Fibroblast of skin of right biceps (primary cell): ENCODE measurements around the gene ATXN7L2.

Experiments
- DNase-seq: peaks from one replicate; pipeline ENCODE4 v3.0.0-alpha.2; 2013

ATXN7L2 gene

GRCh38 chr1:109499081-109499480 lies 15.4 kb downstream of the ATXN7L2 start:
- no peak for DNase-seq

- DNase-seq: peak; percentile 53
Observed at GRCh38 chr1:109499661-109500536, 16.2 kb downstream of the ATXN7L2 start.

GRCh38 chr1:109500941-109501381 lies 17.3 kb downstream of the ATXN7L2 start:
- peak; percentile 75 for DNase-seq

GRCh38 chr1:109501644-109502363 lies 18.1 kb downstream of the ATXN7L2 start:
- no peak for DNase-seq

- DNase-seq: no peak
Observed at GRCh38 chr1:109502364-109502851, 18.7 kb downstream of the ATXN7L2 start.

- no peak for DNase-seq
Observed at GRCh38 chr1:109503935-109504334, 20.2 kb downstream of the ATXN7L2 start.

- DNase-seq: no peak
Observed at GRCh38 chr1:109504974-109505373, 21.3 kb downstream of the ATXN7L2 start.

GRCh38 chr1:109508001-109508872 lies 24.5 kb downstream of the ATXN7L2 start:
- DNase-seq: no peak

- no peak for DNase-seq
Observed at GRCh38 chr1:109508873-109509175, 25.1 kb downstream of the ATXN7L2 start.

GRCh38 chr1:109509176-109510134 lies 25.8 kb downstream of the ATXN7L2 start, which contains the start of gene AMIGO1:
AMIGO1 (minus strand) TSS chr1:109509727; CDS start chr1:109508912, 815 bp downstream.
- peak; percentile 51 for DNase-seq

- DNase-seq: no peak
Observed at GRCh38 chr1:109513110-109513710, 29.5 kb downstream of the ATXN7L2 start.

- no peak for DNase-seq
Observed at GRCh38 chr1:109514846-109515245, 31.1 kb downstream of the ATXN7L2 start.

GRCh38 chr1:109516872-109517271 lies 33.2 kb downstream of the ATXN7L2 start:
- DNase-seq: peak; percentile 36

GRCh38 chr1:109517337-109517736 lies 33.6 kb downstream of the ATXN7L2 start:
- no peak for DNase-seq

- DNase-seq: no peak
Observed at GRCh38 chr1:109521002-109521951, 37.6 kb downstream of the ATXN7L2 start.

- no peak for DNase-seq
Observed at GRCh38 chr1:109522026-109522425, 38.3 kb downstream of the ATXN7L2 start.

GRCh38 chr1:109523706-109524105 lies 40.0 kb downstream of the ATXN7L2 start:
- DNase-seq: no peak

- DNase-seq: no peak
Observed at GRCh38 chr1:109527098-109527811, 43.5 kb downstream of the ATXN7L2 start.
